Endothelial cell of umbilical vein (primary cell): ENCODE results near the gene FHOD3. TPM values are rescaled to one million over a fixed set of nuclear protein-coding genes. Genes with fewer than 3 reads are reported as not detected.

Experiments
- BruUV-seq: library from RNA; stranded (reverse); fragments of 400-500 nt; replicated peaks from 2 replicates; lab custom pipeline; 2021; lab: Mats Ljungman, UMichigan
- CTCF ChIA-PET: fragments of 300-600, 350-600 bp; sonication (Branson Sonifier 250); formaldehyde crosslinking; loops from one replicate; lab custom pipeline; 2021; ENCODE audit warnings: antibody characterized with exemption, inconsistent platforms; lab: Charles Lee
- POLR2A ChIA-PET: fragments of 300-600, 350-600 bp; sonication (Branson Sonifier 250); formaldehyde crosslinking; loops from one replicate; lab custom pipeline; 2021; ENCODE audit warnings: antibody characterized with exemption, inconsistent platforms; lab: Charles Lee
- DNase-seq: peaks from one replicate; pipeline ENCODE4 v3.0.0-alpha.2; 2011; ENCODE audit warnings: low read depth, low spot score
- FAIRE-seq: peaks from 2 replicates; lab custom pipeline; 2011; peaks lifted over from hg19 to GRCh38; lab: Jason Lieb, UNC
- H2AFZ ChIP-seq: 2 replicates; pipeline ENCODE4 v1.6.0; 2012; ENCODE audit warnings: low read depth, low read length, control low read depth, inconsistent platforms
- H3K27ac ChIP-seq: 2 replicates; pipeline ENCODE4 v1.5.1; 2011; ENCODE audit warnings: low read depth, mild to moderate bottlenecking, control low read depth, low read length, moderate library complexity; ENCODE audit not compliant: insufficient read depth
- H3K27me3 ChIP-seq, 2 experiments: 2 replicates each; pipeline versions ENCODE4 v1.6.0 to v1.6.1; 2011; ENCODE audit warnings: low read length in 2 of 2, mixed read lengths in 1 of 2; ENCODE audit not compliant: control insufficient read depth in 2 of 2, insufficient read depth in 2 of 2
- H3K36me3 ChIP-seq, 2 experiments: 2 replicates in 1 of 2; 3 replicates in 1 of 2; pipeline ENCODE4 v1.5.1; 2011; ENCODE audit warnings: low read length in 2 of 2, mild to moderate bottlenecking in 1 of 2, moderate library complexity in 1 of 2; ENCODE audit not compliant: control insufficient read depth in 2 of 2, insufficient read depth in 2 of 2; ENCODE audit errors: extremely low read depth in 1 of 2
- H3K4me1 ChIP-seq: 3 replicates; pipeline ENCODE4 v1.5.1; 2011; ENCODE audit warnings: mild to moderate bottlenecking, low read length; ENCODE audit not compliant: control insufficient read depth, insufficient read depth; ENCODE audit errors: extremely low read depth
- H3K4me2 ChIP-seq: 2 replicates; pipeline ENCODE4 v1.6.1; 2011; ENCODE audit warnings: low read length, control low read depth, mixed read lengths; ENCODE audit not compliant: insufficient read depth
- H3K4me3 ChIP-seq, 3 experiments: fragments of 200-600 bp in 1 of 3; sonication (generic), shearing (Covaris generic) in 1 of 3; replicated peaks in 1 of 3; 2 replicates each; pipeline ENCODE4 v1.5.1; 2011 to 2016; ENCODE audit warnings: control low read depth in 3 of 3, low read length in 3 of 3, mild to moderate bottlenecking in 2 of 3, inconsistent platforms in 1 of 3, low read depth in 1 of 3, moderate library complexity in 1 of 3; ENCODE audit not compliant: insufficient read depth in 1 of 3
- H3K79me2 ChIP-seq: 2 replicates; pipeline ENCODE4 v1.6.0; 2012; ENCODE audit warnings: low read length, inconsistent platforms; ENCODE audit not compliant: control insufficient read depth, insufficient read depth
- H3K9ac ChIP-seq: replicated peaks from 2 replicates; pipeline ENCODE3; 2011; ENCODE audit warnings: low read length, control low read depth; ENCODE audit not compliant: insufficient read depth; ENCODE audit errors: extremely low read depth
- H3K9me1 ChIP-seq: replicated peaks from 3 replicates; pipeline ENCODE4 v1.6.0; 2011; ENCODE audit warnings: mild to moderate bottlenecking, low read length; ENCODE audit not compliant: control insufficient read depth, insufficient read depth; ENCODE audit errors: extremely low read depth
- H3K9me3 ChIP-seq: replicated peaks from 2 replicates; pipeline ENCODE4 v1.5.1; 2012; ENCODE audit warnings: low read length, inconsistent platforms; ENCODE audit not compliant: control insufficient read depth, insufficient read depth
- H4K20me1 ChIP-seq: replicated peaks from 2 replicates; pipeline ENCODE3; 2011; ENCODE audit warnings: mild to moderate bottlenecking, low read length; ENCODE audit not compliant: control insufficient read depth, insufficient read depth; ENCODE audit errors: extremely low read depth
- EZH2 ChIP-seq: IDR thresholded peaks from 2 replicates; pipeline ENCODE4 v1.6.1; 2012; ENCODE audit warnings: borderline replicate concordance, low read depth, mild to moderate bottlenecking, moderate library complexity, low read length, inconsistent platforms; ENCODE audit not compliant: severe bottlenecking
- FOS ChIP-seq: IDR thresholded peaks from 2 replicates; pipeline ENCODE4 v1.6.1; 2011; ENCODE audit warnings: mild to moderate bottlenecking, low read length, moderate library complexity, borderline replicate concordance; ENCODE audit not compliant: insufficient read depth
- GATA2 ChIP-seq: IDR thresholded peaks from 2 replicates; pipeline ENCODE4 v1.7.0; 2011; ENCODE audit warnings: low read depth, mild to moderate bottlenecking, moderate library complexity, mixed read lengths, low read length; ENCODE audit not compliant: insufficient read length, insufficient read depth
- JUN ChIP-seq: IDR thresholded peaks from 2 replicates; pipeline ENCODE4 v1.6.1; 2011; ENCODE audit warnings: borderline replicate concordance, low read depth; ENCODE audit not compliant: insufficient read length, insufficient read depth
- MAX ChIP-seq: IDR thresholded peaks from 2 replicates; pipeline ENCODE4 v1.6.1; 2011; ENCODE audit not compliant: insufficient read depth, insufficient read length
- MYC ChIP-seq: IDR thresholded peaks from one replicate; pipeline ENCODE4 v1.6.1; 2011; ENCODE audit warnings: mild to moderate bottlenecking, low read depth, low read length
- POLR2A ChIP-seq: IDR thresholded peaks from 2 replicates; pipeline ENCODE4 v1.6.1; 2012; ENCODE audit warnings: low read depth, mild to moderate bottlenecking, control low read depth, low read length
- POLR2AphosphoS5 ChIP-seq: IDR thresholded peaks from 2 replicates; pipeline ENCODE4 v1.6.1; 2012; ENCODE audit warnings: low read depth, mild to moderate bottlenecking, control low read depth, low read length, moderate library complexity; ENCODE audit not compliant: insufficient read depth
- dilution Hi-C: fragments of 300-500 bp; cut with MboI; formaldehyde crosslinking; loops from one replicate; pipeline ENCODE4 v1.15.0; 2019; ENCODE audit warnings: low sequenced_read_pairs; ENCODE audit not compliant: extremely low pct_ligation_motif_present
- intact Hi-C: fragments of 100-400 bp; cut with micrococcal nuclease; formaldehyde crosslinking; loops from one replicate; pipeline ENCODE4 v1.10.0; 2022
- polyA plus RNA-seq, 4 experiments: library from polyadenylated mRNA; depleted of rRNA in 3 of 4; stranded (reverse) in 3 of 4; unstranded in 1 of 4; fragments of >200 nt; gene quantifications; 2 replicates each; pipeline versions ENCODE4 v1.2.1 to v1.2.3, GENCODE V29; 2011 to 2012; ENCODE audit warnings: missing spikeins in 1 of 4
- total RNA-seq: library from RNA; stranded (reverse); gene quantifications from 2 replicates; pipeline ENCODE4 v1.2.3, GENCODE V29; 2021
- TF ChIP-seq, protein P1 (sequence below), 2 donors: IDR thresholded peaks; 1 replicate in 1 of 2; 2 replicates in 1 of 2; pipeline ENCODE4 v1.5.1; 2011; ENCODE audit warnings: low read length in 2 of 2, mild to moderate bottlenecking in 2 of 2, moderate library complexity in 2 of 2, control low read depth in 1 of 2, inconsistent platforms in 1 of 2, low read depth in 1 of 2; ENCODE audit not compliant: insufficient read depth in 1 of 2; ENCODE audit errors: extremely low read depth in 1 of 2

Gene FHOD3
- total and polyA plus RNA-seq, 2 donors (not counting 3 experiments of a cell fraction or from before 2014, with no cell fraction given): 0.06 to 1.5 TPM

- no peak overlapping the region for H2AFZ ChIP-seq
- H3K4me1 ChIP-seq: no peaks in the 10 kb centered on the region
- FAIRE-seq (no peak), DNase-seq (no peak)
- no peak overlapping the region for H3K27ac ChIP-seq
- no peak for TF ChIP-seq MYC
- no peak for TF ChIP-seq GATA2
- peaks cover 0 to 2% of the 10 kb centered on the region in 2 experiments for H3K27me3 ChIP-seq
- dilution Hi-C loops: no loop called here
- no peak overlapping the region for H3K4me3 ChIP-seq
- H3K9ac ChIP-seq: no peak overlapping the region
- ChIA-PET CTCF (no interaction called here), POLR2A (no interaction called here)
- intact Hi-C loops: no loop called here
- BruUV-seq: no TSS peak
- H3K9me3 ChIP-seq: no peaks in the 10 kb centered on the region
- H3K9me1 ChIP-seq: no peaks in the 10 kb centered on the region
- H3K4me2 ChIP-seq: no peak overlapping the region
- no peaks in the 10 kb centered on the region for H3K36me3 ChIP-seq
- no peaks in the 10 kb centered on the region for H4K20me1 ChIP-seq
- H3K79me2 ChIP-seq: no peaks in the 10 kb centered on the region
These were observed 160.2 kb downstream of the FHOD3 start for GRCh38 chr18:36457683-36458082.

DNA sequence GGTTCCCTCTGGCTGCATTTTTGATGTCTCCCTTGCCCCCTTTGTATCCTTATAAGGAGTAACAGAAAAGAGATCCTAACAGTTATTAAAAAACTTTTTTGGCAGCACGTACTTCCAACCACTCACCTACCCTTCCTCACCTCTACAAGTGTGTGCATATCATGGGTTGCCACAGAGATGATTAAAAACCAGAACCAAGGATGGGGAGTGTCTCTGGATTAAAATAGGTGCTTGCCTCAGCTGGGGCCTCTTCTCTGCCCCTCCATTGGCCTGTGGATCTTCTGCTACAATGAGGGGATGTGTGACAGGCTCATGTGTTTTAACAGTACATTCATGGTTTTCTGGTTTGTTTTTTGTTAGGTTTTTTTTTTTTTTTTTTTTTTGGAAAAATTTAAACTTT, 160.8 kb downstream of the FHOD3 start:
- Histone ChIP-seq H3K4me3 (no peak overlapping the region), H3K79me2 (no peaks in the 10 kb centered on the region), H4K20me1 (no peaks in the 10 kb centered on the region), H3K4me2 (no peak overlapping the region), H3K27ac (no peak overlapping the region), H3K9me3 (no peaks in the 10 kb centered on the region), H3K4me1 (no peaks in the 10 kb centered on the region), H3K36me3 (no peaks in the 10 kb centered on the region), H3K9ac (no peak overlapping the region), H2AFZ (no peak overlapping the region), H3K27me3 (peaks cover 0 to 2% of the 10 kb centered on the region in 2 experiments), H3K9me1 (no peaks in the 10 kb centered on the region)
- TF ChIP-seq, protein P1, sequence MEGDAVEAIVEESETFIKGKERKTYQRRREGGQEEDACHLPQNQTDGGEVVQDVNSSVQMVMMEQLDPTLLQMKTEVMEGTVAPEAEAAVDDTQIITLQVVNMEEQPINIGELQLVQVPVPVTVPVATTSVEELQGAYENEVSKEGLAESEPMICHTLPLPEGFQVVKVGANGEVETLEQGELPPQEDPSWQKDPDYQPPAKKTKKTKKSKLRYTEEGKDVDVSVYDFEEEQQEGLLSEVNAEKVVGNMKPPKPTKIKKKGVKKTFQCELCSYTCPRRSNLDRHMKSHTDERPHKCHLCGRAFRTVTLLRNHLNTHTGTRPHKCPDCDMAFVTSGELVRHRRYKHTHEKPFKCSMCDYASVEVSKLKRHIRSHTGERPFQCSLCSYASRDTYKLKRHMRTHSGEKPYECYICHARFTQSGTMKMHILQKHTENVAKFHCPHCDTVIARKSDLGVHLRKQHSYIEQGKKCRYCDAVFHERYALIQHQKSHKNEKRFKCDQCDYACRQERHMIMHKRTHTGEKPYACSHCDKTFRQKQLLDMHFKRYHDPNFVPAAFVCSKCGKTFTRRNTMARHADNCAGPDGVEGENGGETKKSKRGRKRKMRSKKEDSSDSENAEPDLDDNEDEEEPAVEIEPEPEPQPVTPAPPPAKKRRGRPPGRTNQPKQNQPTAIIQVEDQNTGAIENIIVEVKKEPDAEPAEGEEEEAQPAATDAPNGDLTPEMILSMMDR (IDR thresholded peaks at IDR 0.05; ENCODE audit: extremely low read depth in 1 of 2, insufficient read depth in 1 of 2, low read depth in 1 of 2, low read length in 2 of 2): no peak
- TF ChIP-seq MAX (no peak), POLR2AphosphoS5 (no peak), GATA2 (no peak), POLR2A (no peak), FOS (no peak), EZH2 (no peak), MYC (no peak), JUN (no peak)
- dilution Hi-C loops (no loop called here), intact Hi-C loops (no loop called here)
- DNase-seq (no peak), FAIRE-seq (no peak)
- CTCF ChIA-PET: no interaction called here
- no TSS peak for BruUV-seq
- POLR2A ChIA-PET: no interaction called here
